Measurements from ENCODE around the gene MAP2K6.

Gene MAP2K6

DNA sequence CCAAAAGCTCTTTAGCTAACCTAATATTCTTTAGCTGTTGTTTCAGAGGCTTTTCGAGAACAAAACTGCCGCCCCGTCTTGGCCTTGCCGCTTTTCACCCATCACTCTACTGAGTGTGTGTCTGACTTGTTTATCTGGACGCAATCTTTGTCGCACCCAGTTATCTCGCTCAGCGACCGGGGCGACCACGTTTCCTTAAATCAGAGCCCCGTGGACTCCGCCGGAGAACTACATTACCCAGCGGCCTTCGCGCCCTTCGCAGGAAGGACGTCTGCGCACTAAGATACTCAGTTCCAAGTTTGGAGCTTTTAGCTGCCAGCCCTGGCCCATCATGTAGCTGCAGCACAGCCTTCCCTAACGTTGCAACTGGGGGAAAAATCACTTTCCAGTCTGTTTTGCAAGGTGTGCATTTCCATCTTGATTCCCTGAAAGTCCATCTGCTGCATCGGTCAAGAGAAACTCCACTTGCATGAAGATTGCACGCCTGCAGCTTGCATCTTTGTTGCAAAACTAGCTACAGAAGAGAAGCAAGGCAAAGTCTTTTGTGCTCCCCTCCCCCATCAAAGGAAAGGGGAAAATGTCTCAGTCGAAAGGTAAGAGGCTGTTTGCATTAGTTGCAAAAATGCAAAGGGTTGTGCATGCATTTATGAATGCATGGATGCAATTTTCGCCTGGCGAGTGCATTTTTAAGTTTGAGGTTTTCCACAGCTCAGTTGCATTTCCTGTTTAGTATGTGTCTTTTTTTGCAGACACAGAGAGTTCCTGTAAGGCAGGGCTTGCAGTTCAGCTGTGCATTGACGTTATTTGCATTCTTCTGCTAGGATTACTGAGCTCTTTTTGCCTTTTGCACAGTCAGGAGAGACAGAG lies at the start of gene MAP2K6:
Gene MAP2K6, plus strand, starts transcription at position 290 of the 867 bp plus-strand sequence. Its CDS starts 288 bp downstream, at position 578.
- peak; percentile 72 for FAIRE-seq

DNA sequence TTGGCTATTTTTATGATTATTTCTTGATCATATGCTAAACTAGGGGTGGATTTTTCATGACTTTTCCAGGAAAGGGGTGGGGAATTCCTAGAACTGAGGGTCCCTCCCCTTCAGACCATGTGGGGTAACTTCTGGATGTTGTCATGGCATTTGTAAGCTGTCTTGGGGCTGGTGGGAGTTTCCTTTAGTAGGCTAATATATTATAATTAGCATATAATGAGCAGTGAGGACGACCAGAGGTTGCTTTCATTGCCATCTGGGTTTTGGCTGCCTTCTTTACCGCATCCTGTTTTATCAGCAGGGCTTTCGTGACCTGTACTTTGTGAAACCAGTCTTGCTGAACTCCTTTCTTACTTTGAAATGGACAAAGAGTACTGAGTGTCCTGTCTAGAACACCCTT lies 47.2 kb upstream of the MAP2K6 start:
- FAIRE-seq, result no peak

DNA sequence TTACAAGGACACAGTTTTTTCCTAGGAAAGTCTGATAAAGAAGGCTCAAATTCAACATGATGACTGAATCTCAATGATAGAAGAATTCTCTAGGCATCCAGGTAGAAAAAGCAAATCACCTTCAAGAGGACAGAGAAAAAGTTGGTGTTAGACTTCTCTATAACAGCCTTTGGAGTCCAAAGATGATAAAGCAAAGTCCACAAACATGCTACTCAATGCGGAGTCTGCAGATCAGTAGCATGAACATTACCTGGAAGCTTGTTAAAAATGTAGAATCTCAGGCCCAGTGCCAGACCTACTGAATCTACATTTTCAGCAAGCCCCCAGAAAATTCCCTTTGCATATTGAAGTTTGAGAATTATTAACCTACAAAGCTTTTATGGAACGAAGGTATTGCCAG lies 41.4 kb upstream of the MAP2K6 start:
- FAIRE-seq, result no peak

DNA sequence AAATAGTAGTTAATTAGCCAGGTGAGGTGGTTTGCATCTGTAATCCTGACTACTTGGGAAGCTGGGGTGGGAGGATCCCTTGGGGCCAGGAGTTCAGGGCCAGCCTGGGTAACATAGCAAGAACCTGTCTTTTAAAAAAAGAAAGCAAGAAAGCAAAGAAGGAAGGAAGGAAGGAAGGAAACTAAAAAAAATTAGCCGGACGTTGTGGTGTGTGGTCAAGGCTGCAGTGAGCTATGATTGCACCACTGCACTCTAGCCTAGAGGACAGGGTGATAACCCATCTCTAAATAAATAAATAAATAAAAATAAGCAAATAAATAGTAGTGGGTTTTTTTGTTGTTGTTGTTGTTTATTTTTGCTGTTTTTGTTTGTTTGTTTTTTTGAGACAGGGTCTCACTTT lies 39.3 kb upstream of the MAP2K6 start:
- FAIRE-seq, result no peak

DNA sequence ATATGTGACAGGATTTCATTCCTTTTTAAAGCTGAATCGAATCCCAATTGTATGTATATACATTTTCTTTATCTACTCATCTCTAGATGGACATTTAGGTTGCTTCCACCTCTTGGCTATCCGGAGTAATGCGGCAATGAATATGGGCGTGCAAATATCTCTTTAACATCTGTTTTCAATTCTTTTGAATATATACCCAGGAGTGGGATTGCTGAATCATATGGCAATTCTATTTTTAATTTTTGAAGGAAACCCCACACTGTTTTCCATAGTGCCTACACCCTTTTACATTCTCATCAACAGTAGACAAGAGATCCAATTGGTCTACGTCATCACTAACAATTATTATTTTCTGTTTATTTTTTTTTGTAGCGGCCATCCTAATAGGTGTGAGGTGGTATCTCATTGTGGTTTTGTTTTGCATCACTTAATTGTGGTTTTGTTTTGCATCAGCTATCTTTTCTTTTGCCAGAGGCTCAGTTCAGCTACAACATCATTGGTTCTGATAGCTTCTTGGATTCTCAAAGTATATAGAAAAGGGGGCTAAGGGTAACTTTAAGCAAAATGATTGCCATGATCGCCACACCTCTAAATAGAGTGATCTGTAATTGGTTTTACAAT lies 25.6 kb upstream of the MAP2K6 start:
- no peak for FAIRE-seq

DNA sequence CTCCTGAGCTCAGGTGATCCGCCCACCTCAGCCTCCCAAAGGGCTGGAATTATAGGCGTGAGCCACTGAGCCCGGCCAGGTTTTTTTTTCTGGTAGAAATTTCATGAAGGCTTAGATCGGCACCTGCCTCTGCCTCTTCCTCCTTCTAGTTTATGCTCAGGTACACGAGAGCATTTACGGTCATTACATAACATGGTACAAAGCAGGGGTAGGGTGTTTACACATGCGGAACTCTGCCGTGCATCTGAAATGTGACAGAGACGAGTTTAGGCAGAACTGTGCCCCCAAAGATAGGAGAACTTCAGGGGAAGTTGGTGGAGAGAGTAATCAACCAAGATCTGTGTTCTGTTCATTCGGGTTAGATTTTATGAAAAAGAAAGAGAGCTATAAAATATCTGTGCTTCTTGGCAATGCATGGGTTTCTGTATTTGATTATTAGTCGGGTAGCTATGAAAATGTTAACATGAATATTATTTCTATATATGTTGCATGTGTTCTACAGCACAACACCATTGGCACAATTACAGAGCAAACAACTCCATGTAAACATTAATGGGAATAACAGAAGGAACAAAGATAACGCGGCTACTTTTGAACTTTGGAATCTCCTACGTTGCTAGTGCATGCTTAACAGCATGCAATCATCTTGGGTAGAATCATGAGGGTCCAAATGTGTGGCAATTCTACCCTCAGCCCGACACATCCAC lies 23.5 kb upstream of the MAP2K6 start:
- no peak for FAIRE-seq

DNA sequence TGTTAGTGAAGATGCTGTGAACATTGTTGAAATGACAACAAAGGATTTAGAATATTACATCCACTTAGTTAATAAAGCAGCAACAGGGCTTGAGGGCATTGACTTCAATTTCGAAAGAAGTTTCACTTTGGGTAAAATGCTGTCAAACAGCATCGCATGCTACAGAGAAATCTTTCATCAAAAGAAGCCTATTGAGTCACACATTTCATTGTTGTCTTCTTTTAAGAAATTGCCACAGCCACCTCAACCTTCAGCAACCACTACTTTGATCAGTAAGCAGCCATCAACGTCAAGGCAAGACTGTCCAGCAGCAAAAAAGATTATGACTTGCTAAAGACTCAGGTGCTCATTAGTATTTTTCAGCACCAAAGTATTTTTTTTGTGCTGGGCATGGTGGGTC lies 13.2 kb upstream of the MAP2K6 start:
- no peak for FAIRE-seq

DNA sequence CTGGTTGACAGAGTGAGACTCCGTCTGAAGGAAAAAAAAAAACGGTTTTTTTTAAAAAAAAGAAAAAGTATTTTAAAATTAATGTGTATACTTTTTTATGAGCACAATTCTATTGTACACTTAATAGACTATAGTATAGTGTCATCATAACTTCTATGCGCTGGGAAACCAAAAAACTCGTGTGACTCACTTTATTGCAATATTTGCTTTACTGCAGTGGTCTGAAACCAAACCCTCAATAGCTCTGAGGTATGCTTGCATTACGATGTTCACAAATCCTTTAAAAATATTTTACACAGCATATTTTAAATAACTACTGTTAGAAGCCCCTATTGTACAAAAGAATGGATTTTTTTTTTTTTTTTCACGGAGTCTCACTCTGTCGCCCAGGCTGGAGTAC lies 12.4 kb upstream of the MAP2K6 start:
- no peak for FAIRE-seq

DNA sequence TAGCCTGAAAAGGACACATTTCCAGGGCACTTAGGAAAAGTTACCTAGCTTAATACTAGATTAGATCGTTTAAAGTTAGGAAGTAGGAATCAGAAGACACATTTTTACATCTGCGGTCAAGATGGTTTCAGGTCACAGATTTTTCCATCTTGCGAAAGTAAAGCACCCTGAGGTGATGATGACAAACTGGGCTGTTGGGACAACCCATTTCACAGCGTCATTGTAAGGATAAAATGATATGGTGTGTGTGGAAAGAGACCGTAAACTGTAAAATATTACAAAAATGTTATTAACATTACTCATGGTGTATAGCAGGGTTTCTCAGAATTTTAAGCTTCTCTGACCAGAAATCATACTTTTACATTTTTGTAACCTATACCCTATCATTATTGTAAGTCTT lies 10.1 kb upstream of the MAP2K6 start:
- no peak for FAIRE-seq

DNA sequence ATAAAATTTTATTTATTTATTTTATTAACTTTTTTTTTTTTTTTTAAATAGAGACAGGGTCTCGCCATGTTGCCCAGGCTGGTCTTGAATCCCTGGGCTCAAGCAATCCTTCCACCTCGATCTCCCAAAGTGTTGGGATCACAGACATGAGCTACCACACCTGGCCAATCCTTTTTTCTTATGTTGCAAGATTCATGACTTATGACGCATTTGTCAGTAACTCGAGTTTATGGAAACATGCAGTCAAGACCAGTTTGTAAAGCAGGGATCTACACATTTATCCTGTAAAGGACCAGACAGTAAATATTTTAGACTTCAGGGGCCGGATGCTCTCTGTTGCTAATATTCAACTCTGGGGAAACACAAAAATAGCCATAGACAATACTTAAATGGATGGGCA lies 9.4 kb upstream of the MAP2K6 start:
- FAIRE-seq, result no peak

DNA sequence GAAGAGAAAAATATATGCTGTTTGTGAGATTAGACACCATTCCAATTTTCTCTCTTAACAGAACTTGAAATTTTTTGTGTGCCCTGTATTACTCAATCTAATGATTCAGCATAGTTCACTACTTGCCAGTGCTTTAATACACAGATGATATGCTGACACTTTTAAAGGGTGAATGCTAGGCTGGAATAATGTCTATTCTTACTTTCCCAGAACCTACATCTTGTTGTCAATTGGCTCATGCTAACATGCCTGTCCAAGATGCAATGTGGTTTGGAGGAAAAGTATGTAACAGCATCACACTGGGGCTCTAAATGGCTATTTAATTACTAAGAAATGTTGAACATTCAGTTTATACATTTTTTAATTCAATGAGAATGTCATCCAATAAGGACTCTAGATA lies 7.6 kb upstream of the MAP2K6 start:
- no peak for FAIRE-seq

DNA sequence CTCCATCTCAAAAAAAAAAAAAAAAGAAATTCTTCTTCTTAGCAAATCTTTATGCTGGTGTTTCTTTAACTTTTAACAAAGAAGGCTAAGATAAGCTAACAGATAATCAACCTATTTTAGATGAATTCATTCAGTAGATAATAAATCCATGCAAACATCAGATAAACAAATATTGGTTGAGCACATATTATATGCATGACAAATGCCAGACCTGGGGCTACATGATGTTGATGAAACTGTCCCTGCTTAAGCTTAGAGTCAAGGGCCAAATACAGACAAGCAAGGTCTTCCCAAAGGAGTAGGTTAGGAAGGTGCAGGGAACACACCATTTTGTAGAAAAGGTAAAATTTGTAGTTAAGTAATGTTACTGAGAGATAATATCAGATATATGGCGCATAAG lies 6.7 kb upstream of the MAP2K6 start:
- FAIRE-seq, result no peak

DNA sequence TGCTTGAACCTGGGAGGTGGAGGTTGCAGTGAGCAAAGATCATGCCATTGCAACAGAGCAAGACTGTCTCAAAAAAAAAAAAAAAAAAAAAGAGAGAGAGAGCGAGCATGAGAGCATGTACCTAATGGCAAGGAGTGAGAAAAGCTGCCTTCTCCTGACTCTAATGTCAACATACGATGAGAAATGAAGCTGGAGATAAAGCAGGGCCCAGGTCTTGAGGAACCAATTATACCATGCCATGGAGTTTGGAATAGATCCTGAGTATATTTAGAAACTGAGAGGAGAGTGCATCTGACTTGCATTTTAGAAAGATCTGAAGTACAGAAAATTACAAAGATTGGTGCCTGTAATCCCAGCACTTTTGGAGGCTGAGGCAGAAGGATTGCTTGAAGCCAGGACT lies 3.8 kb upstream of the MAP2K6 start:
- no peak for FAIRE-seq

DNA sequence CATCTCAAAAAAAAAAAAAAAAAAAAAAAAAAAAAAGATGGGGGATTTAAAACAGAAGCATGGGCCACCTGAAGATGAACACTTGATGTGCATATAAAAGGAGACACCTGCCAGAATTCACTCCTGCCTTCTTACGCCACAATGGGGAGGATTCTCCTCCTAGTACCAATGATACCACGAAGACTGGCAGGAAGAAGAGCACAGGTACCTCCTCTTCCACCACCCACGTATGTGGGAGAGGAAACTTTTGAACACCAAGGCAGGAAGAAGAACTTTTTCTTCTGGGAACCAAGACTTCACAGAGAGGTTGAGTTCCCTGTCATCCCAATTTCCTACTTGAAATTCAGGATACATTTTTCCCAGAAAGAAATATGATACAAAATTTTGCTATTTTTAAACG lies 2.7 kb upstream of the MAP2K6 start:
- FAIRE-seq, result no peak

DNA sequence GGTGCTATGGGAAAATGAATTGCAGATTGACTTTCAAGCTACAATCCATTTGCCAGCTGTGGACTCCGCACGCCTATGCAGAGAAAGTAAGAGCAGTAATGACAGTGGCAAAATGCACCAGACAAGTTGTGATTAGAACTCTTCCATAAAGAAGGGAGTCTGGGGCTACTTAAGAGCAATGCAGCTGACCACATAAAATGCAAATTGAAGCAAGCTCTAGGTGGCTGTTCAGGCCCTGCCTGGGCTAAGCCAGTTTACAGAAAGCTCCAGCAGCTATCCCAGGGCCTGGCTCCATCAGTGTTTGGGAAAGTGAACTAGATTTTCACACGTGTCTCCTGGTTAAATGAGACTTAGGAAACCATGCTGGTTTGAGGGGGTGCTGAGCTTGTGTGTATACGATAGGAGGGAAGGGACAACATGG lies 2.2 kb upstream of the MAP2K6 start:
- no peak for FAIRE-seq

DNA sequence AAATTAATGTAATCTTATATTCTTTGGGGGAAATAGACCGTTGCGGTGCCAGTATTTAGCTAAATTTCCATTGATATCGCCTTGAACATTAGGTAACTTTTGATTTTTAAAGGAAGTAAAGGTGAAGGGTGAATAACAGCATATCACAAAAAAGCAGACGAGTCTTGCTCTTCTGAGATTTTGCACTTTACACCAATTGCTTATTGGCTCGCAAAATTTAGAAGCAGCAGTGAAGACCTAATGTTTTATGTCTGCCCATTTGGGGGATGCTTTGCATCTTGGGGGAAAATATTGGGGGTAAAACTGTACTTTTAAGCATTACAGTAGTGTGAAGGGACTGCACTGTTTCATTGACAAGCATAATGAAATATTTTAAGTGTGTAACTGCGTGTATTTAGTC lies 934 bp downstream of the MAP2K6 start:
- no peak for FAIRE-seq

DNA sequence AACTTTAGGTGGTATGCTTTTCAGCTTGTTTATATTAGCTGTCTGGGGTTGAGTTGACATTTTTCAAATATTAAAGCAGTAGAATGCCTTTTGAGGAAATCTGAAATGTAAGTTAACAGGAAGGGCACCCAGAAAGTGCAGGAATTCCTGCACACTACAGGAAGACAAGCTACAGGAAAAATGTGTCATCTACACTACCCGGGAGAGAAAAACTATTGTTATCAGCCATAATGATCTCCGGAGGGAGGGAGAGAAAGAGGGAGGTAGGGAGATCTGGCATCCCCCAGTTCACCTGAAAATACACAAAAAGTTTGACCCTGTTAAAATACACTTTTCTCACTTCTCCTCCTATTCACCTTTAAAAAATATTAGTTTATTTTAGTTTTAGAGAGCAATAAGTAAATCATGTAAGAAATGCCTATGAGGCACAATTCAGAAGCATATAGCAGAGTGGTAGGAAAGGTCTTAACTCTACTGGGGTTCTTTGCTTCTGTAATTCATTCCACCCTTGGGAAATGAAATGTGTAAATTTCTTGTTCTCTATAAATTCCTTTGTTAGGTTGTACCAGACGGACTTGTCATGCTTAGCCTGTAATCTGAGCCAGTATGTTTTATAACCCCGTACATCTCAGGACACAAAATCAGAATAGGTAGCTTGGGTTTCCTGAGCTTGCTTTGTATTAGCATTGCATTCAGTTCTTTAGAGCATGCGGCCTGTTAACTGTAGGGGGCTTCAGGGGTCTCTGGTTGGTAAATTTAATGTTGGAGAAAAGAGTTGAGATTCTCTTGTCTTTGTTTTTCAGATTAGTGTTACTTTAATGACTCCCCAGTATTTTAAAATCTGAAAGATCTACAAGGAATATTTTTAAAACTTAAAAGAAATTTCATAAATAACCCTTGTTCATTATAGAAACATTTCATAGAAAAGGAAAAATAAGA lies 3.3 kb downstream of the MAP2K6 start:
- FAIRE-seq, result no peak

DNA sequence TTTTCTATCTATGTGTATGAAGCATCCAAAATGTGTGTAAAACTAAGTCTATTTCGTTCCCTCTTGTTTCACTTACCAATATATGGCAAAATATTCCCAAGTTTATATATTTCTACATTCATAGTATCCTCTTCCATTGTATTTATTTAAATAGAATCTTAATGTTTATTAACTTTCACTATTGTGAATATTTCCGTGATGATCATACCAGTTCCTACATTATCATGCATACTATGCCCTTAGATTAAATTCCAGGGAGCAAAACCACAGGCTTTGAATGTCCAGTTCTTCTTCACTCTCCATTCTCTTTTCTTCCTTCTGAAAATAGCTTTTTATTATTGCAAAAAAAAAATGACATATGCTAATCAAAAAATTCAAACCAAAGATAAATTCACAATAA lies 4.0 kb downstream of the MAP2K6 start:
- no peak for FAIRE-seq

DNA sequence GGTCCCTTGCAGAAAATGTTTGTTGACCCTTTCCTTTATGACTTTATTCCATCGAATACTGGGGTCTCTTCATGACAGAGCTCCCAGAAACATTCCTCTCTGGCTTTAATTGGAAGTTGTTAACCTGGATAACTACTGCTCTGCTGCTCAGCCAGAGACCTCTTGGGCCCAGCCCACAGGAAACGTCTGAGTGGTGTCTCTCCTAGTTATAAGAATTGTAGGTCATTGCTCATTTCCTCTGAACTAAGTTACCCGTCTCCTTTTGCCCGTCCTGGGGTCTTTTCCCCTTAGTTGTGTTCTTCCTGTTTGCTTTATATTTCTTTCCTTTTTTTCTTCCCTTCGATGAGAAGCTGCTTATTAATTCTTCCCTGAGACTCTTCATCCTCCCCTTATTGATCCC lies 9.0 kb downstream of the MAP2K6 start:
- FAIRE-seq, result no peak

DNA sequence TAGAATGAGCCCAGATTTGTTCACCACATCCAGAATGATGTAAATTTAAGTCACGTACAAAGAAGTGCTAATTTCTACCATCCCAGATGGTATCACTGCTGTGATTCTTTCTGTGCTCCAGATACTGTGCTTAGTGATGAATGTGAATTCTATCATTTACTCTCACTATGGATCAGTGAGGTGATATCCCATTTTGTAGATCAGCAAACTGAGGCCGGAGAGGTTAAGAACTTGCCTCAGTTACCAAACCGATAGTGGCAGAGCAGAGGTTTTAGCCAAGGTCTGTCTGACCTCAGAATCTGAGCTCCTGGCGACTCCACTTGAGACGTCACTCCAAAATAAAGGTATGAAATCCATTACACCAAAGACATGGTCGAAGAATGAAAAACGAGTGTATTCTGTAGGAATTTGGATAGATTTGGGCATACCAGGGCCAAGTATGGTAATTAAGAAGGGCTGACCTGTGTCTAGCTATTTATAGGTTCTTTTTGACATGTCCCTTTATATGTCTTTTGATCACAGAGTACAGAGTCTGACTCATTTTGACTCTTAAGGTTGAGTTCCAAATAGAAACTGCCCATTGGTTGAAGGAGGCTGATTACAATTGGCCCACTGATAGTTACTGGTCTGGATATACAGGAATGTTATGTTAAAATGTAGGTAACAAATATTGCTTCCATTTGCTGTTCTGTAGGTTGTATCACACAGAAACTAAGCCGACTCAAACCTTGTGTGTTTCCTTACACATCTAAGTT lies 10.0 kb downstream of the MAP2K6 start:
- FAIRE-seq, result no peak

DNA sequence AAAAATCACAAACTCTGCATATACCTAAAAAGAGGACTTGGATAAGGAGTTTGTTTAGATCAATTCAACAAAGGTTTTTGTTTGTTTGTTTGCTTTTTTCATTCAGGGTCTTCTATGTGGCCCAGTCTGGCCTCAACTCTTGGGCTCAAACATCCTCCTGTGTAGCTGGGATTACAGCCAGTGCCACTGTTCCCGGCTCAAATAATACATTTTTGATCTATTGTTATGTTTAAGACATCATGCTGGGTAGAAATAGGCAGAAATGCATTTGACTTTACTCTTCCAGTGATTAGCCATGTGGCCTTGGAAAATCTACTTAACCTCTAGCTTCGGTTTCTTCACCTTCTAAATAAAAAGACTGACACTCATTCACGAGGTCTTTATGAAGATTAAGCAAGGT lies 11.5 kb downstream of the MAP2K6 start:
- FAIRE-seq, result no peak
